Subcutaneous adipose tissue (tissue), 4 donors: ENCODE measurements around the gene SRGAP1. TPM values are rescaled to one million over a fixed set of nuclear protein-coding genes. Genes with fewer than 3 reads are reported as not detected.

ENCODE experiments used
- CTCF ChIP-seq: fragments of 450-650 bp; IDR thresholded peaks from one replicate; pipeline ENCODE4 v1.5.1; 2016; ENCODE audit warnings: low read depth, mild to moderate bottlenecking, control low read depth, antibody characterized with exemption, moderate library complexity
- total RNA-seq, 4 donors: library from RNA; depleted of rRNA; stranded (reverse); fragments of >200 nt; gene quantifications; one replicate each; pipeline ENCODE4 v1.1.0, GENCODE V29; 2016

SRGAP1 gene
- total RNA-seq, 4 donors from 2014 or later = 10.0 to 27.2 (median 23.8) TPM

- no peak for TF ChIP-seq CTCF
These were observed 24.1 kb upstream of the SRGAP1 start for GRCh38 chr12:63820427-63820826.

DNA sequence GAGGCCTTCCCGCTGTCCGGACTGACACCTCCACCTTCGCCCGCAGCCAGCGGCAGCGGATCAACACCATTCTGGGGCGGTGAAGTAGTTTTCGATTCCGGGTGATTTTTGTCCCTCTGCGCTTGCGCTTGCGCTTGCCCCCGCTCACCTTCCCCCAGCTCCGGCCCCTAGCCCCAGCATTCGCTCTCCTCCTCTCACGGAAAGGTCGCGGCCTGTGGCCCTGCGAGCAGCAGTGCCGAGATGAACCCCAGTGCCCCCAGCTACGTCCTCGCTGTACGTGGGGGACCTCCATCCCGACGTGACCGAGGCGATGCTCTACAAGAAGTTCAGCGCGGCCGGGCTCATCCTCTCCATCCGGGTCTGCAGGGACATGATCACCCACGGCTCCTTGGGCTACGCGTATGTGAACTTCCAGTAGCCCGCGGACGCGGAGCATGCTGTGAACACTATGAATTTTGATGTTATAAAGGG, 22.7 kb upstream of the SRGAP1 start:
- TF ChIP-seq CTCF = no peak

DNA sequence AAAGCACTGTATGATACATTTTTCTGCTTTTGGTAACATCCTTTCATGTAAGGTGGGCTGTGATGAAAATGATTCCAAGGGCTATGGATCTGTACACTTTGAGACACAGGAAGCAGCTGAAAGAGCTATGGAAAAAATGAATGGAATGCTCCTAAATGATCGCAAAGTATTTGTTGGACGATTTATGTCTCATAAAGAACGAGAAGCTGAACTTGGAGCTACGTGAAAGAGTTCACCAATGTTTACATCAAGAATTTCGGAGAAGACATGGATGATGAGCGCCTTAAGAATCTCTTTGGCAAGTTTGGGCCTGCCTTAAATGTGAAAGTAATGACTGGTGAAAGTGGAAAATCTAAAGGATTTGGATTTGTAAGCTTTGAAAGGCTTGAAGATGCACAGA, 22.1 kb upstream of the SRGAP1 start:
- no peak for TF ChIP-seq CTCF

DNA sequence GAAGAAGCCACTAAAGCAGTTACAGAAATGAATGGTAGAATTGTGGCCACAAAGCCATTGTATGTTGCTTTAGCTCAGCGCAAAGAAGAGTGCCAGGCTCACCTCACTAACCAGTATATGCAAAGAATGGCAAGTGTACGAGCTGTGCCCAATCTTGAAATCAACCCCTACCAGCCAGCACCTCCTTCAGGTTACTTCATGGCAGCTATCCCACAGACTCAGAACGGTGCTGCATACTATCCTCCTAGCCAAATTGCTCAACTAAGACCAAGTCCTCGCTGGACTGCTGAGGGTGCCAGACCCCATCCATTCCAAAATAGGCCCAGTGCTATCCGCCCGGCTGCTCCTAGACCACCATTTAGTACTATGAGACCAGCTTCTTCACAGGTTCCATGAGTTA, 21.5 kb upstream of the SRGAP1 start:
- no peak for TF ChIP-seq CTCF

GRCh38 chr12:63826006-63826585, 18.4 kb upstream of the SRGAP1 start:
- no peak for TF ChIP-seq CTCF

DNA sequence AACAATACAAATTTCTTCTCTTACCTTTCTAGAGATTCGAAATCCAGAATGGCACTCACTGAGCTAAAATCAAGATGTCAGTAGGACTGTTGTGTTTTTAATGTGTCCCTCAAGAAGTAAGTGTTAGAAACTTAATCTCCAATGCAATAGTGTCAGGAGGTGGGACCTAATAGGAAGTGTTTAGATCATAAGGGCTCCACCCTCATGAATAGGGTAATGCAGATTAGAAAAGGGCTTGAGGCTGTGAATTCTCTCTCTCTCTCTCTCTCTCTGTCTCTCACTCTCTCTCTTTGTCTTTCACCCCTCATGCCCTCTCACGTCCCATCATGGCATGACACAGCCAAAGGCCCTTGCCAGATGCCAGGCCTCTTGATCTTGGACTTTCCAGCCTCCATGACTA, 15.6 kb upstream of the SRGAP1 start:
- TF ChIP-seq CTCF = no peak

- no peak for TF ChIP-seq CTCF
These were observed 8.5 kb upstream of the SRGAP1 start for GRCh38 chr12:63836046-63836445.
